ENCODE measurements around the gene OTULIN. TPM values are rescaled to one million over a fixed set of nuclear protein-coding genes. Genes with fewer than 3 reads are reported as not detected.

OTULIN gene
- total and polyA plus RNA-seq, 2 experiments from 2014 or later, result 24.3 to 43.9 TPM

DNA sequence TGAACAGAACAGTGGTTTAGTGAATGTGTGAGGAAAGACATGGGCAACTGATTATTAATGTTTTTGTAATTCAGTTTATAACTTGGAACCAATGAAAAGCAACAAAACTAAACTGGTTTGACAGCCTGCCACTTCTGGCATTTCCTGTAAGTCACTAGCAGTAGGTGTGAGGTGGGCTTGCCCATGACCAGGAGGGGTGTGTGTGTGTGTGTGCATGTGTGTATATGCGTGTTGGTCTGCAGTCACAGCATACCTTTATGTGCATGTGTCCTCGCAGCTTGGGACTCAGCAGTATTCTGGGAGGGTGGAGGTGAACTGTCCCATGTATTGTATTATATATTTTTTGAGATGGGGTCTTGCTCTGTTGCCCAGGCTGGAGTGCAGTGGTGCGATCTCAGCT is 32.3 kb downstream of the OTULIN start (continued):
- TF ChIP-seq, protein P1, sequence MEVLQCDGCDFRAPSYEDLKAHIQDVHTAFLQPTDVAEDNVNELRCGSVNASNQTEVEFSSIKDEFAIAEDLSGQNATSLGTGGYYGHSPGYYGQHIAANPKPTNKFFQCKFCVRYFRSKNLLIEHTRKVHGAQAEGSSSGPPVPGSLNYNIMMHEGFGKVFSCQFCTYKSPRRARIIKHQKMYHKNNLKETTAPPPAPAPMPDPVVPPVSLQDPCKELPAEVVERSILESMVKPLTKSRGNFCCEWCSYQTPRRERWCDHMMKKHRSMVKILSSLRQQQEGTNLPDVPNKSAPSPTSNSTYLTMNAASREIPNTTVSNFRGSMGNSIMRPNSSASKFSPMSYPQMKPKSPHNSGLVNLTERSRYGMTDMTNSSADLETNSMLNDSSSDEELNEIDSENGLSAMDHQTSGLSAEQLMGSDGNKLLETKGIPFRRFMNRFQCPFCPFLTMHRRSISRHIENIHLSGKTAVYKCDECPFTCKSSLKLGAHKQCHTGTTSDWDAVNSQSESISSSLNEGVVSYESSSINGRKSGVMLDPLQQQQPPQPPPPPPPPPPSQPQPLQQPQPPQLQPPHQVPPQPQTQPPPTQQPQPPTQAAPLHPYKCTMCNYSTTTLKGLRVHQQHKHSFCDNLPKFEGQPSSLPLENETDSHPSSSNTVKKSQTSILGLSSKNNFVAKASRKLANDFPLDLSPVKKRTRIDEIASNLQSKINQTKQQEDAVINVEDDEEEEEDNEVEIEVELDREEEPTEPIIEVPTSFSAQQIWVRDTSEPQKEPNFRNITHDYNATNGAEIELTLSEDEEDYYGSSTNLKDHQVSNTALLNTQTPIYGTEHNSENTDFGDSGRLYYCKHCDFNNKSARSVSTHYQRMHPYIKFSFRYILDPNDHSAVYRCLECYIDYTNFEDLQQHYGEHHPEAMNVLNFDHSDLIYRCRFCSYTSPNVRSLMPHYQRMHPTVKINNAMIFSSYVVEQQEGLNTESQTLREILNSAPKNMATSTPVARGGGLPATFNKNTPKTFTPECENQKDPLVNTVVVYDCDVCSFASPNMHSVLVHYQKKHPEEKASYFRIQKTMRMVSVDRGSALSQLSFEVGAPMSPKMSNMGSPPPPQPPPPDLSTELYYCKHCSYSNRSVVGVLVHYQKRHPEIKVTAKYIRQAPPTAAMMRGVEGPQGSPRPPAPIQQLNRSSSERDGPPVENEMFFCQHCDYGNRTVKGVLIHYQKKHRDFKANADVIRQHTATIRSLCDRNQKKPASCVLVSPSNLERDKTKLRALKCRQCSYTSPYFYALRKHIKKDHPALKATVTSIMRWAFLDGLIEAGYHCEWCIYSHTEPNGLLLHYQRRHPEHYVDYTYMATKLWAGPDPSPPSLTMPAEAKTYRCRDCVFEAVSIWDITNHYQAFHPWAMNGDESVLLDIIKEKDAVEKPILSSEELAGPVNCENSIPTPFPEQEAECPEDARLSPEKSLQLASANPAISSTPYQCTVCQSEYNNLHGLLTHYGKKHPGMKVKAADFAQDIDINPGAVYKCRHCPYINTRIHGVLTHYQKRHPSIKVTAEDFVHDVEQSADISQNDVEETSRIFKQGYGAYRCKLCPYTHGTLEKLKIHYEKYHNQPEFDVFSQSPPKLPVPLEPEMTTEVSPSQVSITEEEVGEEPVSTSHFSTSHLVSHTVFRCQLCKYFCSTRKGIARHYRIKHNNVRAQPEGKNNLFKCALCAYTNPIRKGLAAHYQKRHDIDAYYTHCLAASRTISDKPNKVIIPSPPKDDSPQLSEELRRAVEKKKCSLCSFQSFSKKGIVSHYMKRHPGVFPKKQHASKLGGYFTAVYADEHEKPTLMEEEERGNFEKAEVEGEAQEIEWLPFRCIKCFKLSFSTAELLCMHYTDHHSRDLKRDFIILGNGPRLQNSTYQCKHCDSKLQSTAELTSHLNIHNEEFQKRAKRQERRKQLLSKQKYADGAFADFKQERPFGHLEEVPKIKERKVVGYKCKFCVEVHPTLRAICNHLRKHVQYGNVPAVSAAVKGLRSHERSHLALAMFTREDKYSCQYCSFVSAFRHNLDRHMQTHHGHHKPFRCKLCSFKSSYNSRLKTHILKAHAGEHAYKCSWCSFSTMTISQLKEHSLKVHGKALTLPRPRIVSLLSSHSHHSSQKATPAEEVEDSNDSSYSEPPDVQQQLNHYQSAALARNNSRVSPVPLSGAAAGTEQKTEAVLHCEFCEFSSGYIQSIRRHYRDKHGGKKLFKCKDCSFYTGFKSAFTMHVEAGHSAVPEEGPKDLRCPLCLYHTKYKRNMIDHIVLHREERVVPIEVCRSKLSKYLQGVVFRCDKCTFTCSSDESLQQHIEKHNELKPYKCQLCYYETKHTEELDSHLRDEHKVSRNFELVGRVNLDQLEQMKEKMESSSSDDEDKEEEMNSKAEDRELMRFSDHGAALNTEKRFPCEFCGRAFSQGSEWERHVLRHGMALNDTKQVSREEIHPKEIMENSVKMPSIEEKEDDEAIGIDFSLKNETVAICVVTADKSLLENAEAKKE (CRISPR knock-in tag; IDR thresholded peaks at IDR 0.05), result no peak

DNA sequence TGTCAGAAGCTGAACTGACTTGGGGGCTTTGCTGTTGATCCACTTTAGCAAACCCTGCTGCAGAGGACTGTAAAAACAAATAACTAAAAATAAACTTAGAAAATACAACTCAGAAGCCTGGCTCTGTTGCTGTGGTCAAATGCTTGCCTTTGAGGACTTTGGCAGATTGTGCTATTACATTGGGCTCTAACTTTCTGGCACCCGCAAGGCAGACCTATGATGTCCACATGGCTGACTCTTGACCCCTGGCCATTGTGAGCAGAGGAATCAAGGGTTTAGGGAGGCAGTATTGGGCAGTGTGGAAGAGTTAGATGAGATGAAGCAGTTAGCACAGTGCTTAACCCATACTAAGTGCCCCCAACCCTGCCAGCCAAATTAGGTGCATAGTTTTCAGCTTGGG is 34.0 kb downstream of the OTULIN start:
- H3K9me2 ChIP-seq (ENCODE audit: insufficient read depth), result 0 out of 2 replicates have a peak, but pooled peaks cover 5% of the 10 kb centered on the region
- H3K36me3 ChIP-seq (ENCODE audit: insufficient read depth), result peaks cover 12% of the 10 kb centered on the region; the same call in 1 of the 2 replicates
- no peak overlapping the region for H3K4me2 ChIP-seq
- no peak overlapping the region for H3K4me3 ChIP-seq
- H4K20me1 ChIP-seq (replicated peaks; ENCODE audit: insufficient read depth), result peaks cover 3% of the 10 kb centered on the region; the same call in 1 of the 2 replicates
- Mint-ChIP-seq H3K4me3 (no peak overlapping the region), H3K27ac (no peak overlapping the region; the same call in 1 of the 2 replicates), H3K36me3 (ENCODE audit: low read depth) (peaks cover 36% of the 10 kb centered on the region), H3K9me3 (no peaks in the 10 kb centered on the region), H3K27me3 (ENCODE audit: insufficient read depth, low read depth, poor library complexity) (peaks cover 4% of the 10 kb centered on the region), H3K4me1 (peaks cover 20% of the 10 kb centered on the region)
- no peaks in the 10 kb centered on the region; the same call in 1 of the 2 replicates for H3K79me2 ChIP-seq (replicated peaks; ENCODE audit: insufficient read depth)
- H3F3A ChIP-seq (replicated peaks; ENCODE audit: low read depth), result no peaks in the 10 kb centered on the region
- H3K27me3 ChIP-seq (ENCODE audit: insufficient read depth), result no peaks in the 10 kb centered on the region
- no peak for ATAC-seq
- no peak for DNase-seq (ENCODE audit: low spot score)
- peaks cover 15% of the 10 kb centered on the region for H3K4me1 ChIP-seq (ENCODE audit: insufficient read depth)
- no peak overlapping the region for H3K27ac ChIP-seq (ENCODE audit: low read depth)
- H2AFZ ChIP-seq, result no peak overlapping the region
- TF ChIP-seq EZH2 (IDR thresholded peaks at IDR 0.05; ENCODE audit: low read depth, unreplicated experiment), result no peak
- TF ChIP-seq, protein P1 (CRISPR knock-in tag; IDR thresholded peaks at IDR 0.05), result no peak
- TF ChIP-seq, protein P2, sequence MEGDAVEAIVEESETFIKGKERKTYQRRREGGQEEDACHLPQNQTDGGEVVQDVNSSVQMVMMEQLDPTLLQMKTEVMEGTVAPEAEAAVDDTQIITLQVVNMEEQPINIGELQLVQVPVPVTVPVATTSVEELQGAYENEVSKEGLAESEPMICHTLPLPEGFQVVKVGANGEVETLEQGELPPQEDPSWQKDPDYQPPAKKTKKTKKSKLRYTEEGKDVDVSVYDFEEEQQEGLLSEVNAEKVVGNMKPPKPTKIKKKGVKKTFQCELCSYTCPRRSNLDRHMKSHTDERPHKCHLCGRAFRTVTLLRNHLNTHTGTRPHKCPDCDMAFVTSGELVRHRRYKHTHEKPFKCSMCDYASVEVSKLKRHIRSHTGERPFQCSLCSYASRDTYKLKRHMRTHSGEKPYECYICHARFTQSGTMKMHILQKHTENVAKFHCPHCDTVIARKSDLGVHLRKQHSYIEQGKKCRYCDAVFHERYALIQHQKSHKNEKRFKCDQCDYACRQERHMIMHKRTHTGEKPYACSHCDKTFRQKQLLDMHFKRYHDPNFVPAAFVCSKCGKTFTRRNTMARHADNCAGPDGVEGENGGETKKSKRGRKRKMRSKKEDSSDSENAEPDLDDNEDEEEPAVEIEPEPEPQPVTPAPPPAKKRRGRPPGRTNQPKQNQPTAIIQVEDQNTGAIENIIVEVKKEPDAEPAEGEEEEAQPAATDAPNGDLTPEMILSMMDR (conservative IDR thresholded peaks at IDR 0.05; ENCODE audit: low read depth in 2 of 2), result no peak

All from GM23338 (cell line).